K562 (cell line): ENCODE results near the gene PLEKHA8. TPM values are rescaled to one million over a fixed set of nuclear protein-coding genes. Genes with fewer than 3 reads are reported as not detected.

Experiments used
- ATAC-seq: fragments of 200-7000 bp; cut with Tn5 transposase; 3 replicates; pipeline ENCODE4 v1.9.1; 2020; ENCODE audit warnings: moderate library complexity
- BruUV-seq: library from RNA; stranded (reverse); fragments of 400-500 nt; replicated peaks from 2 replicates; lab custom pipeline; 2021; lab: Mats Ljungman, UMichigan
- CTCF ChIA-PET: fragments of 300-600 bp; formaldehyde crosslinking; extraction: SDS; loops from one replicate; lab custom pipeline; 2021; ENCODE audit warnings: low intra/inter-chr PET ratio; lab: Yijun Ruan, JAX
- POLR2A ChIA-PET: fragments of 300-600, 350-650 bp; sonication (Branson Sonifier 250); formaldehyde crosslinking; extraction: SDS; loops from one replicate; lab custom pipeline; 2021; ENCODE audit warnings: antibody characterized with exemption, inconsistent platforms; lab: Yijun Ruan, JAX
- DNase-seq, 4 experiments: peaks; one replicate each; pipeline versions ENCODE4 v3.0.0 to v3.0.0-alpha.2; 2011 to 2018; ENCODE audit warnings: low spot score in 3 of 4, mixed read lengths in 3 of 4; ENCODE audit errors: extremely low read depth in 1 of 4
- FAIRE-seq: peaks from 2 replicates; lab custom pipeline; 2011; peaks lifted over from hg19 to GRCh38; lab: Jason Lieb, UNC
- H2AFZ ChIP-seq: 2 replicates; pipeline ENCODE4 v1.6.0; 2011; ENCODE audit warnings: low read depth, low read length, control low read depth, inconsistent platforms
- H3K27ac ChIP-seq: fragments of 200-600 bp; 3 replicates; pipeline ENCODE4 v1.8.0; 2011; ENCODE audit warnings: low read depth, mild to moderate bottlenecking, control low read depth, inconsistent platforms, low read length, moderate library complexity, mixed read lengths; ENCODE audit errors: extremely low read depth
- H3K27me3 ChIP-seq, 2 experiments: fragments of 300-600 bp in 1 of 2; 2 replicates in 1 of 2; 3 replicates in 1 of 2; pipeline versions ENCODE4 v1.6.0 to v1.8.0; 2011; ENCODE audit warnings: inconsistent platforms in 2 of 2, low read length in 2 of 2, mild to moderate bottlenecking in 1 of 2, mixed read lengths in 1 of 2, moderate library complexity in 1 of 2; ENCODE audit not compliant: control insufficient read depth in 2 of 2, insufficient read depth in 2 of 2
- H3K36me3 ChIP-seq: fragments of 300-600 bp; 3 replicates; pipeline ENCODE4 v1.8.0; 2011; ENCODE audit warnings: mild to moderate bottlenecking, low read length, inconsistent platforms; ENCODE audit not compliant: control insufficient read depth, insufficient read depth
- H3K4me1 ChIP-seq, 2 experiments: fragments of 200-600 bp in 1 of 2; replicated peaks in 1 of 2; 2 replicates in 1 of 2; 3 replicates in 1 of 2; pipeline versions ENCODE4 v1.5.1 to v1.8.0; 2011; ENCODE audit warnings: inconsistent platforms in 2 of 2, low read length in 2 of 2, mild to moderate bottlenecking in 1 of 2, mixed read lengths in 1 of 2, moderate library complexity in 1 of 2; ENCODE audit not compliant: control insufficient read depth in 2 of 2, insufficient read depth in 2 of 2
- H3K4me2 ChIP-seq: 2 replicates; pipeline ENCODE4 v1.6.1; 2011; ENCODE audit warnings: low read length, control low read depth, inconsistent platforms, mixed read lengths; ENCODE audit not compliant: insufficient read depth
- H3K4me3 ChIP-seq: fragments of 200-600 bp; sonication (generic), shearing (Covaris generic); 2 replicates; pipeline ENCODE4 v1.5.1; 2016; ENCODE audit warnings: control low read depth, inconsistent platforms
- H3K79me2 ChIP-seq: fragments of 200-600 bp; 3 replicates; pipeline ENCODE4 v1.8.0; 2011; ENCODE audit warnings: low read length, inconsistent platforms; ENCODE audit not compliant: control insufficient read depth, insufficient read depth
- H3K9ac ChIP-seq, 2 experiments: 2 replicates each; pipeline versions ENCODE4 v1.6.0 to v1.6.1; 2011; ENCODE audit warnings: low read depth in 2 of 2, low read length in 2 of 2, control low read depth in 1 of 2, inconsistent platforms in 1 of 2, mild to moderate bottlenecking in 1 of 2, mixed read lengths in 1 of 2; ENCODE audit not compliant: insufficient read depth in 1 of 2
- H3K9me1 ChIP-seq: one replicate; pipeline ENCODE4 v1.6.0; 2011; ENCODE audit warnings: inconsistent platforms, mild to moderate bottlenecking, low read length, moderate library complexity; ENCODE audit not compliant: control insufficient read depth, insufficient read depth
- H3K9me3 ChIP-seq: replicated peaks from 2 replicates; pipeline ENCODE4 v1.5.1; 2011; ENCODE audit warnings: low read depth, low read length, inconsistent platforms; ENCODE audit not compliant: control insufficient read depth, insufficient read depth
- H4K20me1 ChIP-seq: replicated peaks from 2 replicates; pipeline ENCODE4 v1.6.1; 2011; ENCODE audit warnings: low read length, inconsistent platforms, mixed read lengths; ENCODE audit not compliant: control insufficient read depth, insufficient read depth
- CTCF ChIP-seq, 3 experiments: IDR thresholded peaks in 2 of 3; conservative IDR thresholded peaks in 1 of 3; 2 replicates each; pipeline ENCODE4 v1.5.1; 2011 to 2012; ENCODE audit warnings: low read length in 3 of 3, mild to moderate bottlenecking in 3 of 3, control low read depth in 2 of 3, improper control_type of control experiment in 1 of 3, inconsistent platforms in 1 of 3, low read depth in 1 of 3, mixed read lengths in 1 of 3, moderate library complexity in 1 of 3; ENCODE audit not compliant: insufficient read depth in 2 of 3
- CXXC5 ChIP-seq: fragments of 250-450 bp; sonication (Bioruptor Pico); IDR thresholded peaks from 2 replicates; pipeline ENCODE4 v1.8.0; 2022; ENCODE audit warnings: inconsistent platforms, mild to moderate bottlenecking, moderate library complexity
- ELF4 ChIP-seq: fragments of 450-650 bp; formaldehyde crosslinking; IDR thresholded peaks from 2 replicates; pipeline ENCODE4 v1.4.0; 2022; ENCODE audit warnings: missing genetic modification characterization
- HNRNPUL1 ChIP-seq: fragments of 200-400 bp; formaldehyde crosslinking; IDR thresholded peaks from 2 replicates; pipeline ENCODE4 v1.6.1; 2017; ENCODE audit warnings: low read length
- KAT8 ChIP-seq: fragments of 450-650 bp; IDR thresholded peaks from 2 replicates; pipeline ENCODE4 v1.6.1; 2016; ENCODE audit warnings: low read depth, mild to moderate bottlenecking
- MCM2 ChIP-seq: fragments of 450-650 bp; IDR thresholded peaks from 2 replicates; pipeline ENCODE4 v1.6.1; 2017; ENCODE audit warnings: low read depth, mild to moderate bottlenecking
- PREB ChIP-seq: sonication (generic); formaldehyde crosslinking; IDR thresholded peaks from 2 replicates; pipeline ENCODE4 v1.8.1; 2023; ENCODE audit warnings: mild to moderate bottlenecking, missing genetic modification reagents
- RAD21 ChIP-seq, 2 experiments: fragments of 250-450 bp in 1 of 2; fragments of 450-650 bp in 1 of 2; sonication (Bioruptor Pico) in 1 of 2; formaldehyde crosslinking in 1 of 2; IDR thresholded peaks in 1 of 2; conservative IDR thresholded peaks in 1 of 2; 2 replicates each; pipeline versions ENCODE4 v1.4.0 to v1.8.0; 2020 to 2022; ENCODE audit warnings: mild to moderate bottlenecking in 2 of 2, moderate library complexity in 1 of 2
- RBM22 ChIP-seq: fragments of 200-400 bp; formaldehyde crosslinking; IDR thresholded peaks from 2 replicates; pipeline ENCODE4 v1.6.1; 2018; ENCODE audit warnings: low read length, low read depth; ENCODE audit not compliant: poor library complexity, severe bottlenecking
- RFX5 ChIP-seq: IDR thresholded peaks from 2 replicates; pipeline ENCODE4 v1.6.1; 2011; ENCODE audit warnings: low read depth, mild to moderate bottlenecking, improper control_type of control experiment, low read length
- STAG1 ChIP-seq: sonication (generic); formaldehyde crosslinking; IDR thresholded peaks from 2 replicates; pipeline ENCODE4 v1.5.0; 2020; ENCODE audit warnings: missing genetic modification reagents, borderline replicate concordance
- ZBTB8A ChIP-seq: fragments of 450-650 bp; IDR thresholded peaks from 2 replicates; pipeline ENCODE4 v1.6.1; 2018; ENCODE audit warnings: mild to moderate bottlenecking, moderate library complexity; ENCODE audit not compliant: partially characterized antibody
- ZNF584 ChIP-seq: fragments of 200-800 bp; sonication (Bioruptor generic); IDR thresholded peaks from 2 replicates; pipeline ENCODE4 v1.6.1; 2016; ENCODE audit warnings: low read depth, mild to moderate bottlenecking, missing genetic modification characterization, missing compliant biosample characterization
- ZNF780A ChIP-seq: fragments of 250-450 bp; sonication (Bioruptor Pico); IDR thresholded peaks from 2 replicates; pipeline ENCODE4 v1.5.0; 2021; ENCODE audit warnings: mild to moderate bottlenecking
- WGBS: fragments of 100-300 bp; shearing (Covaris generic); methylation state at CpG from one replicate; pipeline ENCODE4 v1.1.6; 2016; ENCODE audit warnings: low coverage, mixed read lengths; ENCODE audit not compliant: insufficient coverage; ENCODE audit errors: missing lambda C conversion rate; 5-methylcytosine and 5-hydroxymethylcytosine counted together
- in situ Hi-C: fragments of 300-500 bp; cut with MboI; formaldehyde crosslinking; loops from 4 replicates; pipeline ENCODE4 v1.15.0; 2018; ENCODE audit warnings: inconsistent platforms, mixed read lengths
- intact Hi-C: fragments of 100-400 bp; cut with micrococcal nuclease; formaldehyde crosslinking; loops from 2 replicates; pipeline ENCODE4 v1.14.2; 2022
- polyA plus RNA-seq, 8 experiments: library from polyadenylated mRNA; depleted of rRNA in 4 of 8; stranded (reverse) in 5 of 8; unstranded in 3 of 8; fragments of >200 nt; fragmentation: Nextera tagmentation in 2 of 8; fragmentation: Illumina TruSeq in 1 of 8; extraction: Ambion mirVana in 2 of 8; extraction: Trizol in 1 of 8; gene quantifications; 2 replicates each; pipeline versions ENCODE4 v1.2.1 to v1.2.3, GENCODE V29; 2011 to 2014; ENCODE audit warnings: inconsistent platforms in 1 of 8, missing spikeins in 1 of 8
- total RNA-seq, 7 experiments: library from RNA; depleted of rRNA in 6 of 7; stranded (reverse); fragments of >200 nt in 6 of 7; fragmentation: Illumina TruSeq in 2 of 7; extraction: Trizol in 2 of 7; gene quantifications; 2 replicates each; pipeline versions ENCODE4 v1.2.1 to v1.2.3, GENCODE V29; 2011 to 2021; ENCODE audit warnings: low replicate concordance in 1 of 7
- TF ChIP-seq, protein P1 (sequence below): sonication (generic); formaldehyde crosslinking; IDR thresholded peaks from 2 replicates; pipeline ENCODE4 v1.8.0; 2022; ENCODE audit warnings: missing genetic modification reagents, mild to moderate bottlenecking, moderate library complexity, borderline replicate concordance
- TF ChIP-seq, protein P2 (sequence below): fragments of 450-650 bp; IDR thresholded peaks from 2 replicates; pipeline ENCODE4 v1.6.1; 2016

PLEKHA8 gene
- total and polyA plus RNA-seq, 9 of the 15 experiments (the other 6 are each of a cell fraction or from before 2014, with no cell fraction given), result 3.2 to 16.3 (median 11.8) TPM

GRCh38 chr7:30173058-30173897, 145.1 kb downstream of the PLEKHA8 start:
- no peaks in the 10 kb centered on the region; the same call in 1 of the 2 replicates for H4K20me1 ChIP-seq
- no peak overlapping the region for H2AFZ ChIP-seq
- H3K4me3 ChIP-seq, result no peak overlapping the region
- intact Hi-C loops, result no loop called here
- FAIRE-seq (peak; percentile 72), DNase-seq (peak in 2 of 4 experiments; percentile 34 to 41), ATAC-seq (peak; percentile 83)
- peaks cover 19 to 54% of the 10 kb centered on the region in 2 experiments; a peak in 4 of 5 replicates for H3K27me3 ChIP-seq
- BruUV-seq, result no TSS peak
- no peaks in the 10 kb centered on the region for H3K9me1 ChIP-seq
- peaks cover 0 to 10% of the 10 kb centered on the region in 2 experiments; a peak in 2 of 5 replicates for H3K4me1 ChIP-seq
- ChIA-PET POLR2A (interaction anchor here (0.7 to 1.6 kb wide), 5 partner anchors 9 to 968 kb away, joined by 3 to 5 read pairs (median 3); no protein-coding TSS in a partner anchor), CTCF (no interaction called here)
- in situ Hi-C loops, result no loop called here
- TF ChIP-seq HNRNPUL1 (no peak), KAT8 (no peak), CTCF (IDR thresholded peaks at IDR 0.05 in 2 of 3, conservative IDR thresholded peaks at IDR 0.05 in 1 of 3; ENCODE audit: insufficient read depth in 2 of 3, low read depth in 1 of 3, low read length in 3 of 3) (peak; percentile 27 to 52 (median 45); a peak in 2 of 6 replicates), ZBTB8A (no peak), ZNF584 (no peak), CXXC5 (CRISPR knock-in tag) (no peak), RFX5 (no peak), RBM22 (no peak), PREB (no peak), ZNF780A (CRISPR knock-in tag) (no peak), RAD21 (CRISPR knock-in tag; conservative IDR thresholded peaks at IDR 0.05 in 1 of 2, IDR thresholded peaks at IDR 0.05 in 1 of 2) (peak in 1 of 2 experiments; percentile 42; a peak in 2 of 4 replicates), STAG1 (CRISPR knock-in tag) (no peak), MCM2 (no peak), ELF4 (CRISPR knock-in tag) (no peak)
- TF ChIP-seq, protein P1, sequence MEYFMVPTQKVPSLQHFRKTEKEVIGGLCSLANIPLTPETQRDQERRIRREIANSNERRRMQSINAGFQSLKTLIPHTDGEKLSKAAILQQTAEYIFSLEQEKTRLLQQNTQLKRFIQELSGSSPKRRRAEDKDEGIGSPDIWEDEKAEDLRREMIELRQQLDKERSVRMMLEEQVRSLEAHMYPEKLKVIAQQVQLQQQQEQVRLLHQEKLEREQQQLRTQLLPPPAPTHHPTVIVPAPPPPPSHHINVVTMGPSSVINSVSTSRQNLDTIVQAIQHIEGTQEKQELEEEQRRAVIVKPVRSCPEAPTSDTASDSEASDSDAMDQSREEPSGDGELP (CRISPR knock-in tag), result peak; percentile 32; the same call in 1 of the 2 replicates
- TF ChIP-seq, protein P2, sequence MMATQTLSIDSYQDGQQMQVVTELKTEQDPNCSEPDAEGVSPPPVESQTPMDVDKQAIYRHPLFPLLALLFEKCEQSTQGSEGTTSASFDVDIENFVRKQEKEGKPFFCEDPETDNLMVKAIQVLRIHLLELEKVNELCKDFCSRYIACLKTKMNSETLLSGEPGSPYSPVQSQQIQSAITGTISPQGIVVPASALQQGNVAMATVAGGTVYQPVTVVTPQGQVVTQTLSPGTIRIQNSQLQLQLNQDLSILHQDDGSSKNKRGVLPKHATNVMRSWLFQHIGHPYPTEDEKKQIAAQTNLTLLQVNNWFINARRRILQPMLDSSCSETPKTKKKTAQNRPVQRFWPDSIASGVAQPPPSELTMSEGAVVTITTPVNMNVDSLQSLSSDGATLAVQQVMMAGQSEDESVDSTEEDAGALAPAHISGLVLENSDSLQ, result no peak
- no peaks in the 10 kb centered on the region for H3K9me3 ChIP-seq
- H3K79me2 ChIP-seq, result no peaks in the 10 kb centered on the region
- 14% methylated on average over 13 of the region's 13 CpGs for WGBS
- H3K36me3 ChIP-seq, result no peaks in the 10 kb centered on the region
- no peak overlapping the region for H3K4me2 ChIP-seq
- no peak overlapping the region for H3K27ac ChIP-seq
- H3K9ac ChIP-seq, result no peak overlapping the region
